CD4-positive, alpha-beta T cell treated with Interleukin-6 at 100 ng/mL for 8 hours (primary cell): ENCODE results near the gene YWHAQ.
"Not testable (repeated sequence)": the region's sequence is repeated elsewhere in the genome, so short reads cannot be mapped to it uniquely, and the experiment has no call there.

Experiments
- DNase-seq: peaks from one replicate; pipeline ENCODE4 v3.0.0-alpha.2; 2020; ENCODE audit warnings: mixed read lengths, low spot score

YWHAQ gene

GRCh38 chr2:9631878-9632700 lies 1.3 kb upstream of the YWHAQ start:
- DNase-seq, result no peak

DNA sequence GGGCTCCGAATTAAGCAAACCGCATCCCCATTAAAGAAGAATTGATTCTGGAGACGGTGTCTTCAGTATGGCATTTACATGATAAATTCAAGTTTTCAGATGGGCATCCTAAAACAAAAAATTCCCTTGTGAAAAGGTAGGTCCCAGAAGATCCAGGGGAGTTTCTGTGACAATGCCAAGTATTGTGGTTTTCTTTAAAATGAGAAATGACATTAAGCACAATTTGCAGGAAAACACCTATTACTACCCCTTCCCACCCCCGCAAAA lies 689 bp upstream of the YWHAQ start:
- no peak for DNase-seq

- DNase-seq, result peak; percentile 54
These were observed 571 bp downstream of the YWHAQ start for GRCh38 chr2:9630117-9630735.

GRCh38 chr2:9629222-9630116 lies 1.3 kb downstream of the YWHAQ start:
- no peak for DNase-seq

- DNase-seq, result peak; percentile 13
These were observed 3.5 kb downstream of the YWHAQ start for GRCh38 chr2:9627310-9627709.

GRCh38 chr2:9623151-9623550 lies 7.6 kb downstream of the YWHAQ start:
- DNase-seq, result no peak

GRCh38 chr2:9621655-9622054 lies 9.1 kb downstream of the YWHAQ start:
- DNase-seq, result not testable (repeated sequence)

GRCh38 chr2:9618410-9618809 lies 12.4 kb downstream of the YWHAQ start:
- peak; percentile 33 for DNase-seq

- DNase-seq, result no peak
These were observed 13.0 kb downstream of the YWHAQ start for GRCh38 chr2:9617749-9618148.

GRCh38 chr2:9617296-9617695 lies 13.5 kb downstream of the YWHAQ start:
- no peak for DNase-seq

GRCh38 chr2:9614562-9614961 lies 16.2 kb downstream of the YWHAQ start:
- no peak for DNase-seq

DNA sequence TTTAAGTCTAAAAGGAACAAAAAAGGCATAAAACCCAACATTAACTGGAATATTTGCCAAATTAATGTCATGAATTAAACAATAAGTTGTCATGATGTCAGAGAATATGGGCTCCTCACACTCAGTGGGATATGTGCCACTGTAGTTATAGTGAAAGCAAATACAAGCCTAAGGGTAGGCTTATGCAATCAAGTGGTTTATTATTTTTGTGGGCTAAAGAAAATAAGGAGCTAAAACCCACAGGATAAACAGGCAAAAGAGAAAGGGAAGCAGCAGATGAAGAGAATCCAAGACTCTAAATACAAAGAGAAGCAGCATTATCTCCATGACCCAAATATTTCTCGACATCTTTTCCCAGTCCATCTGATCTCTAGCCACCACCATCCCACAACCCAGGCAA lies 17.5 kb downstream of the YWHAQ start:
- no peak for DNase-seq

DNA sequence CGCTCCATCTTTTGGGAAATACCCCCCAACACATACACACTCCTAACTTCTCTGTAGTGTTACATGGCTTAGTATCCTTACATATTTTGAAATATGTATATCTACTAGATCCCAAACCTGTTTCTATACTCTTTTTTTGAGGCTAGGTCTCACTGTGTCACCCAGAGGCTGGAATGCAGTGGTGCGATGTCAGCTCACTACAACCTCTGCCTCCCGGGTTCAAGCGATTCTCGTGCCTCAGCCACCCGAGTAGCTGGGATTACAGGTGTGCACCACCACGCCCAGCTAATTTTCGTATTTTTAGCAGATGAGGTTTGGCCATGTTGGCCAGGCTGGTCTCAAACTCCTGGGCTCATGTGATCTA lies 19.3 kb downstream of the YWHAQ start:
- DNase-seq, result not testable (repeated sequence)

- DNase-seq, result no peak
These were observed 19.8 kb downstream of the YWHAQ start for GRCh38 chr2:9610781-9611548.

GRCh38 chr2:9608491-9608890 lies 22.3 kb downstream of the YWHAQ start:
- not testable (repeated sequence) for DNase-seq

- no peak for DNase-seq
These were observed 28.4 kb downstream of the YWHAQ start for GRCh38 chr2:9602412-9602811.

DNA sequence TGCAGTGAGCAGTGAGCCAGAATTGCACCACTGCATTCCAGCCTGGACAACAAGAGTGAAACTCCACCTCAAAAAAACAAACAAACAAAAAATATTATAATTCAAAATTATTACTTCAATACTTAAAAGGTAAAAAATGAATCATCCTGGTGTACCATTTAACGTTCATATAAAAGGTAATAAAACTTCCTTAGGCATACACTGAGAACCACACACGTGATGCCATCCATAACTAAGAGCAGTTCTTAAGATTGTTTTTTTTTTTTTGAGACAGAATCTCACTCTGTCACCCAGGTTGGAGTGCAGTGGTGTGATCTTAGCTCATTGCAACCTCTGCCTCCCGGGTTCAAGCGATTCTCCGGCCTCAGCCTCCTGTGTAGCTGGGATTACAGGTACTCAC lies 29.4 kb downstream of the YWHAQ start:
- no peak for DNase-seq

DNA sequence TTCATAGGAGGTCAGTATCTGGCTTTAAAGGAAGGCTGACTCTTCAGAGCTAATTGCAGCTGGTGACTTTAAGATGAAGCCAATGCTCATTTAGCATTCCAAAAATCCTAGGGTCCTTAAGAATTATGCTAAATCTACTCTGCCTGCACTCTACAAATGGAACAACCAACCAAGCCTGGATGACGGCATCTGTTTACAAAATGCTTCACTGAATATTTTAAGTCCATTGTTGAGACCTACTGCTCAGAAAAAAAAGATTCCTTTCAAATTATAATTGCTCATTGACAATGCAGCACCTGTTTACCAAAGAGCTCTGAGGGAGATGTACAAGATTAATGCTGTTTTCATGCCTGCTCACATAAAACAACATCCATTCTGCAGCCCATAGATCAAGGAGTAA lies 31.4 kb downstream of the YWHAQ start:
- DNase-seq, result no peak

- no peak for DNase-seq
These were observed 34.0 kb downstream of the YWHAQ start for GRCh38 chr2:9596621-9597311.

GRCh38 chr2:9595746-9596145 lies 35.1 kb downstream of the YWHAQ start:
- DNase-seq, result no peak

GRCh38 chr2:9595256-9595655 lies 35.5 kb downstream of the YWHAQ start:
- not testable (repeated sequence) for DNase-seq
